ENCODE data around the gene ARID3C.

The ARID3C gene

GRCh38 chr9:34572628-34573027 lies 56.2 kb downstream of the ARID3C start:
- no peak overlapping the region for H3K27ac ChIP-seq
- TF ChIP-seq CTCF (IDR thresholded peaks at IDR 0.05) (no peak), ZFX (IDR thresholded peaks at IDR 0.05; ENCODE audit: borderline replicate concordance) (no peak)

- TF ChIP-seq CTCF (IDR thresholded peaks at IDR 0.05) (no peak), ZFX (IDR thresholded peaks at IDR 0.05; ENCODE audit: borderline replicate concordance) (no peak)
These were observed 56.8 kb downstream of the ARID3C start for GRCh38 chr9:34572092-34572491.

DNA sequence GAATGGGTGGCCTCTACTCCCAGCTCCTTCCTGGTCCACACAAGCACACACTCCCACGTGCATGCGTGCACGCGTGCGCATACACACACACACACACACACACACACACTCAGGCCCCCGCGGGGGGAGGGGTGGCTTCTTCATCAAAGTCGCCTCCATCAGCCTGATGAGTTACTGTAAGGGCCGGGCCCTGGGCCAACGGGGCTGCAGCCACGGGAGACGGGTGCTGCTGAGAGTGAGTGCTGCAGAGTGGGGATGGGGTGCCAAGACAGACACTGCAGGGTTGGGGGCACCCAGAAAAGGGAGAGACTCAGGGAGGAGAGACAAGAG lies 57.4 kb downstream of the ARID3C start:
- TF ChIP-seq CTCF (IDR thresholded peaks at IDR 0.05), result no peak
- no peak for TF ChIP-seq ZFX (IDR thresholded peaks at IDR 0.05; ENCODE audit: borderline replicate concordance)
- H3K27ac ChIP-seq, result no peak overlapping the region

More at GRCh38 chr9:34572092-34572491, 56.8 kb downstream of the ARID3C start:
- no peak overlapping the region for H3K27ac ChIP-seq

Measured in 22Rv1 (cell line).